ENCODE data around the gene ARVCF.

Gene ARVCF

GRCh38 chr22:20011993-20012740 is 4.5 kb downstream of the ARVCF start:
- H3K23ac ChIP-seq (ENCODE audit: low read depth, low read length, poor library complexity): peak overlapping the region; percentile 90
- H2AFZ ChIP-seq (ENCODE audit: low read length): no peak overlapping the region
- H2BK120ac ChIP-seq (ENCODE audit: low read depth, low read length): no peak overlapping the region
- peak overlapping the region; percentile 12 for H3K4ac ChIP-seq (ENCODE audit: low read length)
- H3K14ac ChIP-seq (ENCODE audit: low read length): no peak overlapping the region
- H3K4me2 ChIP-seq (ENCODE audit: insufficient read depth, low read length, poor library complexity, severe bottlenecking): no peak overlapping the region
- no peaks in the 10 kb centered on the region for H3K36me3 ChIP-seq (replicated peaks in 1 of 2; ENCODE audit: control insufficient read depth in 2 of 2, insufficient read depth in 2 of 2, low read length in 2 of 2)
- no CpG with 5 or more reads among the region's 7 CpGs for WGBS, 2 donors (ENCODE audit: extremely low coverage in 2 of 2, insufficient read length in 2 of 2, insufficient replicate concordance in 1 of 2)
- no peak overlapping the region for H2BK15ac ChIP-seq (ENCODE audit: low read length)
- DNase-seq (ENCODE audit: low spot score): no peak
- H4K8ac ChIP-seq (ENCODE audit: low read depth, low read length): no peak overlapping the region
- peaks cover 5% of the 10 kb centered on the region for H3K79me1 ChIP-seq (ENCODE audit: low read depth, low read length)
- no peak overlapping the region for H3K9ac ChIP-seq (ENCODE audit: low read depth, low read length, poor library complexity)
- H2AK5ac ChIP-seq (ENCODE audit: low read depth, low read length): peak overlapping the region; percentile 88
- H2BK12ac ChIP-seq (ENCODE audit: low read length): peak overlapping the region; percentile 79
- no peak overlapping the region for H3K27ac ChIP-seq (replicated peaks; ENCODE audit: low read length)
- no peaks in the 10 kb centered on the region for H3K9me3 ChIP-seq (replicated peaks in 1 of 2; ENCODE audit: control insufficient read depth in 2 of 2, insufficient read depth in 1 of 2, low read depth in 1 of 2, low read length in 2 of 2)
- peak overlapping the region; percentile 42 for H2BK5ac ChIP-seq (ENCODE audit: low read length)
- no peak overlapping the region for H3K4me3 ChIP-seq (ENCODE audit: low read length in 2 of 2)
- H4K91ac ChIP-seq (ENCODE audit: low read depth, low read length, poor library complexity): no peak overlapping the region
- H3K27me3 ChIP-seq (ENCODE audit: control insufficient read depth in 3 of 3, insufficient read depth in 3 of 3, low read depth in 1 of 3, low read length in 3 of 3): peaks cover 0 to 19% (median 18%) of the 10 kb centered on the region in 3 experiments
- H3K18ac ChIP-seq (ENCODE audit: low read length): peak overlapping the region; percentile 67
- peaks cover 6 to 7% of the 10 kb centered on the region in 2 donors for H3K4me1 ChIP-seq (ENCODE audit: control insufficient read depth in 2 of 2, insufficient read depth in 1 of 2, low read depth in 1 of 2, low read length in 2 of 2)

GRCh38 chr22:20011123-20011992 is 5.3 kb downstream of the ARVCF start:
- H2AK5ac ChIP-seq (ENCODE audit: low read depth, low read length): peak overlapping the region; percentile 44
- H2BK12ac ChIP-seq (ENCODE audit: low read length): no peak overlapping the region
- no peak overlapping the region for H3K14ac ChIP-seq (ENCODE audit: low read length)
- H3K27me3 ChIP-seq (ENCODE audit: control insufficient read depth in 3 of 3, insufficient read depth in 3 of 3, low read depth in 1 of 3, low read length in 3 of 3): peaks cover 0 to 18% (median 16%) of the 10 kb centered on the region in 3 experiments
- H3K23ac ChIP-seq (ENCODE audit: low read depth, low read length, poor library complexity): peak overlapping the region; percentile 69
- H3K9me3 ChIP-seq (replicated peaks in 1 of 2; ENCODE audit: control insufficient read depth in 2 of 2, insufficient read depth in 1 of 2, low read depth in 1 of 2, low read length in 2 of 2): no peaks in the 10 kb centered on the region
- H3K4ac ChIP-seq (ENCODE audit: low read length): no peak overlapping the region
- no peak overlapping the region for H3K27ac ChIP-seq (replicated peaks; ENCODE audit: low read length)
- no peak overlapping the region for H3K4me2 ChIP-seq (ENCODE audit: insufficient read depth, low read length, poor library complexity, severe bottlenecking)
- WGBS, 2 donors (ENCODE audit: extremely low coverage in 2 of 2, insufficient read length in 2 of 2, insufficient replicate concordance in 1 of 2): no CpG with 5 or more reads among the region's 20 CpGs
- H2AFZ ChIP-seq (ENCODE audit: low read length): no peak overlapping the region
- no peak overlapping the region for H2BK120ac ChIP-seq (ENCODE audit: low read depth, low read length)
- DNase-seq (ENCODE audit: low spot score): no peak
- no peak overlapping the region for H3K4me3 ChIP-seq (ENCODE audit: low read length in 2 of 2)
- peak overlapping the region; percentile 7 for H4K8ac ChIP-seq (ENCODE audit: low read depth, low read length)
- peak overlapping the region; percentile 72 for H2BK5ac ChIP-seq (ENCODE audit: low read length)
- H3K9ac ChIP-seq (ENCODE audit: low read depth, low read length, poor library complexity): peak overlapping the region; percentile 57
- no peaks in the 10 kb centered on the region for H3K36me3 ChIP-seq (replicated peaks in 1 of 2; ENCODE audit: control insufficient read depth in 2 of 2, insufficient read depth in 2 of 2, low read length in 2 of 2)
- no peak overlapping the region for H4K91ac ChIP-seq (ENCODE audit: low read depth, low read length, poor library complexity)
- peaks cover 3 to 7% of the 10 kb centered on the region in 2 donors for H3K4me1 ChIP-seq (ENCODE audit: control insufficient read depth in 2 of 2, insufficient read depth in 1 of 2, low read depth in 1 of 2, low read length in 2 of 2)
- peak overlapping the region; percentile 39 for H2BK15ac ChIP-seq (ENCODE audit: low read length)
- H3K79me1 ChIP-seq (ENCODE audit: low read depth, low read length): peaks cover 5% of the 10 kb centered on the region
- H3K18ac ChIP-seq (ENCODE audit: low read length): no peak overlapping the region

- Histone ChIP-seq H3K4me2 (ENCODE audit: insufficient read depth, low read length, poor library complexity, severe bottlenecking) (no peak overlapping the region), H3K27ac (replicated peaks; ENCODE audit: low read length) (no peak overlapping the region), H3K4ac (ENCODE audit: low read length) (no peak overlapping the region), H3K4me1 (ENCODE audit: control insufficient read depth in 2 of 2, insufficient read depth in 1 of 2, low read depth in 1 of 2, low read length in 2 of 2) (peaks cover 3 to 7% of the 10 kb centered on the region in 2 donors), H2BK120ac (ENCODE audit: low read depth, low read length) (no peak overlapping the region), H3K14ac (ENCODE audit: low read length) (no peak overlapping the region), H2AK5ac (ENCODE audit: low read depth, low read length) (no peak overlapping the region), H4K91ac (ENCODE audit: low read depth, low read length, poor library complexity) (no peak overlapping the region), H2BK12ac (ENCODE audit: low read length) (no peak overlapping the region), H3K9ac (ENCODE audit: low read depth, low read length, poor library complexity) (no peak overlapping the region), H3K4me3 (ENCODE audit: low read length in 2 of 2) (no peak overlapping the region), H4K8ac (ENCODE audit: low read depth, low read length) (no peak overlapping the region), H2BK15ac (ENCODE audit: low read length) (peak overlapping the region; percentile 39), H3K9me3 (replicated peaks in 1 of 2; ENCODE audit: control insufficient read depth in 2 of 2, insufficient read depth in 1 of 2, low read depth in 1 of 2, low read length in 2 of 2) (no peaks in the 10 kb centered on the region), H3K27me3 (ENCODE audit: control insufficient read depth in 3 of 3, insufficient read depth in 3 of 3, low read depth in 1 of 3, low read length in 3 of 3) (peaks cover 0 to 12% (median 12%) of the 10 kb centered on the region in 3 experiments), H3K23ac (ENCODE audit: low read depth, low read length, poor library complexity) (peak overlapping the region; percentile 69), H3K79me1 (ENCODE audit: low read depth, low read length) (peaks cover 5% of the 10 kb centered on the region), H2BK5ac (ENCODE audit: low read length) (no peak overlapping the region), H3K18ac (ENCODE audit: low read length) (no peak overlapping the region), H3K36me3 (replicated peaks in 1 of 2; ENCODE audit: control insufficient read depth in 2 of 2, insufficient read depth in 2 of 2, low read length in 2 of 2) (no peaks in the 10 kb centered on the region), H2AFZ (ENCODE audit: low read length) (no peak overlapping the region)
- WGBS, 2 donors (ENCODE audit: extremely low coverage in 2 of 2, insufficient read length in 2 of 2, insufficient replicate concordance in 1 of 2): no CpG with 5 or more reads among the region's 14 CpGs
- no peak for DNase-seq (ENCODE audit: low spot score)
Measured at GRCh38 chr22:20010307-20011122, 6.1 kb downstream of the ARVCF start.

Measured in neuronal stem cell (in vitro differentiated cells).